HG02623 (cell line): ENCODE data around the gene PLXNA4.

Experiments used
- ATAC-seq: cut with Tn5 transposase; IDR thresholded peaks from one replicate; pipeline ENCODE4 v1.9.1; 2021; ENCODE audit warnings: moderate library complexity; ENCODE audit not compliant: unreplicated experiment

PLXNA4 gene

DNA sequence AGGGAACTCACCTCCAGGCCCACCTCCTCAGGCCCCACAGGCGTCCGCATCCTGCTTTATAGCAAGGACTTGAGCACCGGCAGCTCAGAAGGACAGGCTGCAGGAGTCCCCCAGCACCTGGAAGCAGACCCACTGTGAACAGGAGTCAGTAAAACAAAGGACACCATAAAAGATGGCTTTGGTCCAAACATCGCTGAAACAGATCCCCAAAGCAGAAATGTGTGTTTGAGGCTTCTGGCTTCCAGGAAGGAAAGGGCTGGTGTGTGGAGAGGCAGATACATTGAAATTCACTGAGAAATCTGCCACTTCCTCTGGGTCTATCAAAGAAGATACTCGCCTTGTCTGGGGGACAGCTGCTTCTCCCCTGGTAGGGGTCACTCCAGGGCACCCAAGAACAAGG lies 286.2 kb downstream of the PLXNA4 start:
- no peak for ATAC-seq

DNA sequence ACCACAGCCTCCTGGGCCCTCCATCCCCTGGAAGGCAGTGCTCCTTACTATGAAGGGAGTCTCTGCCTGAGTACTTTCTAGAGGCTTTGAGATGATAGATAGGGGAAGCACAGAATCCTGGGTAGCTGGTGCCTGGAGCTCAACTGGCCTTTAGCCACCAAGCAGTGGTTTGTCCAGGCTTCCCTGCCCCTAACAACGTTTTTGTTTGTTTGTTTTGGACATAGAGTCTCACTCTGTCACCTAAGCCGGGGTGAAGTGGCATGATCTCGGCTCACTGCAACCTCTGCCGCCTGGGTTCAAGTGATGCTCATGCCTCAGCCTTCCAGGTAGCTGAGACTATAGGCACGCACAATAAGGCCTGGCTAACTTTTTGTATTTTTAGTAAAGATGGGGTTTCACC lies 289.4 kb downstream of the PLXNA4 start:
- ATAC-seq, result no peak

DNA sequence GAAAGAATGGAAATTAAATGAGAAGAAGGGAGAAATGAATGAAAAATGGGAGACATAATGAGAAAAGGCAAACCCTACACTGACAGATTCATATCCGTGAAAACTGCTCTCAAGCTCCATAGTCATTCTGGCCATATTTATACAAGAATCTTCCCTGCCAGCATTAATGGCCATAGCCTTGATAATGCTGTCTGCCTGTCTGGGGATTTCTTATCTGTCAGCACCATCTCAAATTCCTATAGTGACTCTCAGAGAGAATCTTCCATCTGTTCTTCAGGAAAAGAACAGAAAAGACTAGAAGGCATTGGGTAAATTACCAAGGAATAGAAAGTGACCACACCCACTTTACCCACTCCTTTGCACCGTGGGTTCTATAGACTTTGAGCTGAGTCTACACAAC lies 295.9 kb downstream of the PLXNA4 start:
- ATAC-seq, result no peak

DNA sequence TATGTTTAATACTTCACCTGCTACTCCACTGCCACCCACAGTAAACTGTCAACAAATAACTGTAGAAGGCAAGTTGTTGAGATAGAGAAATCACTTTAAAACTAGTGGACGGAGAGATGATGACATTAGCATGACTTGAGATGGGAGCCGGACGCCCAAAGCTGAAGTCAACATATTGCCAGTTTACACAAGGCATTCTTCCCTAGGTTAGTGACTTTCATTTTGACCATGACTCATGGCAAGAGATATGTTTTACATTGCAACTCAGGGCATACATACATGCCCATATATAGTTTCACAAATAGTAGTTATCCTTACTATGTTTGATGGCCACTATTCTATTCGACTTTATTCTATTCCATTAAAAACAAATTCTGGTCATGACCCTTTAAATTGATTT lies 296.6 kb downstream of the PLXNA4 start:
- no peak for ATAC-seq

DNA sequence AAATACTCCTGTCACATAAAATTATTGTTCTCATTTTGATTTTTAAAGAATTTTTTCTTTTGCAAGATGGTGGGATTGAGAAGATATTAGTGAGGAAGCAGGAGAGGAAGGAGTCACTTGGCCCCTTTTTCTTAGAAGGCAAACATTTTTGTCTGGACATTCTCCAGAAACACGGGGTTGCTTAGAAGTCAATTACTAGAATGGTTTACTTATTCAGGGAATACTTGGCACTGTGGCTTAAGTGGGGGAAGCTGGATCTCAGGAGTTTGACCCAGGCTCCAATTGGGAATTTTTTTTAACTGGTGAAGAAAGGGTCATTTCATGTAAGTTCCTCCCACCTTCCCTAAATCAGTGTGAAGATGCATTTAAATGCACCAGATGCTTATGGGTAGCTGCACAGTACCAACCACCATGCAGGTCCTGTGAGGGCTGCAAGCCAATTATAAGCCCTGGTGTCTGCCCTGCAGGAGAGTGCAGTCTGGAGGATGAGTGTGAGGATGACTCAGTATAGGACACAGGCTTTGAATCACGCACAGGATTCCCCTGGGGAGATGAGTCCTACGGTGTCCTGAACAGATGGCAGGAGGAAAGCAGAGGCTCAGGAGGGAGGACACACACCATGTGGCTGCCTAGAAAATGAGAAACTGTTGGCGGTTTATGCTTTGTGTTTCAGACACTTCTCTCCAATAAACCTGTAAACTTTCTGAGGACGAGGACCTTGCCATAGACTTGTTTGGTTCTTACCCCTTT lies 299.1 kb downstream of the PLXNA4 start:
- ATAC-seq, result no peak

DNA sequence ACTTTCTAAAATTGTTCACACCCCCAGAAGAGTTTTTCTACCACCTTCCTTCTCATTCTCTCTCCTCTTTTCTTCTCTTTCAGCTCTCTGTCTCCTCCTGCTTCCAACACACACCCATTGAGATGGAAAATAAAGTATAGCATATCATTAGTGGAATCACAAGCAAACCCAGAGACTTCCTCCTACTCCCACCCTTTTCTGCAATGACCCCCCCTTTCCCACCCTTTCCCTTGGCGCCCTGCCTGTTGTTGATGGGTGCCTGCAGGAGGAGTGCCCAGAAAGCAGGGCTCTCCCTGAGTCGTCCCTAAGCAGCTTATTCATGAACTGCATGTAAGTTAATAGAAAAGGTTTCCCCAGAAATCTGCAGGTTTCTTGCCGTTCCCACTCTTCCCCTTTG lies 300.0 kb downstream of the PLXNA4 start:
- no peak for ATAC-seq

DNA sequence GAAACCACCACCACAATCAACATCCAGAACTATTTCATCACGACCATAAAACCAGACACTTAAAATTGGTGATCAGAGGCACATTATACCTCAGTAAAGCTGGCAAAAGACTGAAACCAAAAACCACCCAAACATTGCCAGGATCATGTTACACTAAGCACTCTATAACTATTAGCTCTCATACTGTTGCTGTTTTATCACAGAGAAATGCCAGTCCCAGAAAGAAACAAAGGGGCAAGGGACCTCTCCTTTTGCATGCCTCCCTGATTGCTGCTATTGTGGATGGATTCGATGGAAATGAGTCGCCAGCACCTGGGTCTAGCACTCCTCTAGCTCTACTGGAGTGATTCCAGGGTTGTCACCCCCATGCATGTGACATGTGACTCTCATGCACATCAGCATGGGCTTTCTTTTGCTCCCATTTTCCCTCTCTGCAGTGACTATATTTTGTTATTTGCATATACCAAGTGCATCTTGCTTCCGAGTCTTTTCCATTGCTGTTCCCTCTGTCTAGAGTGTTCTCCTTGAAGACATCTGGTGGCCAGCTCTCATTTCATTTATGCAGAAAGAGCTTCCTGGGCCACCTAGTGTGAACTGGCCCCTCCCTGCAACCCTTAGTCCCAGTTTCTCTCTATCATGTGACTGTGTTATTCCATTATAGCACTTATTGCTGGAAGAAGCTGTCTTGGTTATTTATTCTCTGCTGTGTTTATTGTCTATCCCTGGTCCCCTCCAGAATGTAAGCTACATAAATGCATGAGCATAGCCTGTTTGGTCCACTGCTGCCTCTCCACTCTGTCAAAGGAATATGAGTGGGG lies 300.6 kb downstream of the PLXNA4 start:
- no peak for ATAC-seq

DNA sequence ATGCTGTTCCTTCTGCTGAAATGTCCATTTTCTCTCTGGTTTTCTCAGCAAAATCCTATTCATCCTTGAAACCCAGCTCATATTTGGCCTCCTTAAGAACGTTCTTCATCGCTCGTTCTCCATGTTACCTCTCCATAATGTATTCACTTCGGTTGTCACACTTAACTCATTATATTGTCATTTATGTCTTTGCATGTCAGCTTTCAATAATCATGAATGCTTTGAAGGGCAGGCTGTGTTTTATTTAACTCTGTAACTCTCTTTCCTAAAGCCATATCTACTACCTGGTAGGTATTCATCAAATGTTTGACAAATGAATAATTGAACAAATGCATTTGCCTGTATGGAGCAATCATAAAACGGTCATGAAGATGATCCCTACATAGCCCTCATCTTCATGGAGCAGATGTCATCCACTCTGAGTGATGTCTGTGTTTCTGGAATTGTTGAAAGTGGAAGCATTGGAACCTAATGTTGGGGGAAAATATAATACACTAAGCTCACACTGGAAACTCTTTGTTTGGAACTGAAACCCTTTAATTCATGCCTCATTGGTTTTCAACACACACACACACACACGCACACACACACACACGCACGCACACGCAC lies 303.4 kb downstream of the PLXNA4 start:
- no peak for ATAC-seq

DNA sequence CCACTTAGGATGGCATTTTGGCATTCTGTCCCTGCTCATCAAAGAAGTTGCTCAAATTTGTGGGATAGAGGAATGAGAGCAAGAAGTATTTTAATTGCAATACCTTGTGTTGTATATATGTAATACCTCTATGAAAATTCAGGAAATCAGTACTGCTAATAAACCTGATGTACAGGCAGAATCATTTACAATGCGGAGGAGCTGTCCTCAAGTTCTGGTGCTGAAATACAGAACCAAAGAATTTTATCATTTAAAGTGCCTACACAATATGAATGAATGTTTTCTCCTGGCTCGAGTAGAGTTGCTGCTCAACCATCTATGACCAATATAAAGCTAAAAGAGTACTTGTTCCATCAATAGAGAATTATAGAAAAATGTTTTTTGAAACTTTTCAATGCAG lies 305.8 kb downstream of the PLXNA4 start:
- no peak for ATAC-seq

DNA sequence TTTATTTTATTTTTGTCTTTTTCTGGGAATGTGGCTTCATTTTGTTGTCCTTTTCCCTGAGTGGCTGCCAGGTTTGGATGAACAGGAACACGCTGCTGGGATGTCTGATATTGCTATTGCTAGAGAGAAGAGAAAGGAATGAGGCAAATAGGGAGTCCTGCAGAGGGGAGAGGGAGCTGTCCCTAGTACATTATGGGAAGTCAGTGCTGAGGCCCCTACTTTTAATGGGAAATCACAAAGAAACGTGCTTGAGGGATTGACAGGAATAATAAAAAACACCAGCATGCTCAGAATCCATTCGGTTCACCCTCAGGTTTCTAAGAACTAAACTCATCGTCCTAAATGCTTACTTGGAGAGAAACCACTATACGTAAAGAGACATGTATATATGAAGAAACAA lies 306.6 kb downstream of the PLXNA4 start:
- ATAC-seq, result no peak

DNA sequence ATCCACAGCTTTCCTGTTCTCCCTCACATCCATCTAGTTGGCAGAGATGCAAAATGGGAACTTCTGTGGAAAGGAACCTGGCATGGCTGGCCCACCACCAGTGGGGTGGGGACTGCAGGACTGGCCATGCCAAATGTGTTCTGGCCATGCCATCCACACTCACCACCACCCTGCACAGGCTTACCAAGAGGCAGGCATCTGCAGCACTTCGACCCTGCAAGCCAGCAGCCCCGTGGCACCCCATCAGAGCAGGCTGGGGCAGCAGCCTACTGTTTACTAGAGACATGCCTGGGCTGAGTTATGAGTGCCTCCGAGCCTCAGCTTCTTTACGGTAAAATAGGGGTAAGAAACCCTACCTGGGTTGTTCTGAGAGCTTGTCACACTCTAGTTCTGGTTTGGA lies 313.1 kb downstream of the PLXNA4 start:
- ATAC-seq, result no peak

DNA sequence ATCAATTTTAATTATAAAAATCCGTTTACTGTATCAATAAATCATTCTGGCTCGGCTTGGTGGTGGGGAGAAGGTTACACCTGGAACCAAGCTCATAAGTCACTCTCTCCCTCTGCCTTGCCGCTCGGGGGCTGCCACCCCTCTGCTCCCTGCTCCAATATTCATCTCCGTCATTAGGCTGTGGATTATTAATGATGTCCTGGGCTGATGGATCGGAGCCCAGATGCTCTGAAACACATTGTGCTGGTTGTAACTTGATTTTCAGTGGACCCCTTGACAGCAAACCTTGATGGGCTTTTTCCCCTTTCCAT lies 314.2 kb downstream of the PLXNA4 start:
- no peak for ATAC-seq

DNA sequence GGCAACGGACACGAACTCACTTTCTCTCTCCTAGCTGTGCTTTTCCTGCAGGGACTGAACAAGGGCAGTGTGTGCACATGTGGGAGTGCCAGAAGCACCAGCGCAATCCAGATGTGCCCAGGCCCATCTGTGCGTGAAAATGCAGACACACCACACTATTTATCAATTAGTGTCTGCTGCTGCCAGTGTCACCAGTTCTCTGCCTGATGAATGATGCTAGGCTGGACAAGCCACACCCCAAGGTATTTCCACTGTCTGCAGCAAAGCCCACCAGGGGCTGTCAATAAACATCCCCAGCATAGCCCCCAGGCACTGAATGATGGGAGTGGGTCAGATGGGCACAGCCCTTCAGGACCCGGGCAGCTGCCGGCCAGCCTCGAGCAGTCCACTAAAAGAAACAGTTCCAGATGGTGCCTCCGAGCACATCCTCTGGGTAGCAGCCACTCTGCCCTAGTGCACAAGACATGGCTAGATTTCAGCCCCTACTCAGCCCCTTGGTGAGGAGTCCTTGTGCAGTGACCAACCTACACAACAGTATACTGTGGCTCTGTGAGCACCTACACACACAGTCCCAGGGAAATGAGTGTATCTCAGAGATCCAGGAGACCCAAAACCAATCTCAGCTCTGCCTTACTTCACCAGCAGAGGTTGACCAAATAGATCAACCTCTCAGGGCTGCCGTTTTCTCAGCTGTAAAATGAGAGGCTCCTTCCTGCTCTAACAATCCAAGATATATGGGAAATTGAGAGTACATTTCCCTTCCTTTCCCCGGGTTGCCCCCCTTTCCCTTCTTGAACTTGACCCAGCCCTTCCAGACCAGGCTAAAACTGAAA lies 314.7 kb downstream of the PLXNA4 start:
- no peak for ATAC-seq

DNA sequence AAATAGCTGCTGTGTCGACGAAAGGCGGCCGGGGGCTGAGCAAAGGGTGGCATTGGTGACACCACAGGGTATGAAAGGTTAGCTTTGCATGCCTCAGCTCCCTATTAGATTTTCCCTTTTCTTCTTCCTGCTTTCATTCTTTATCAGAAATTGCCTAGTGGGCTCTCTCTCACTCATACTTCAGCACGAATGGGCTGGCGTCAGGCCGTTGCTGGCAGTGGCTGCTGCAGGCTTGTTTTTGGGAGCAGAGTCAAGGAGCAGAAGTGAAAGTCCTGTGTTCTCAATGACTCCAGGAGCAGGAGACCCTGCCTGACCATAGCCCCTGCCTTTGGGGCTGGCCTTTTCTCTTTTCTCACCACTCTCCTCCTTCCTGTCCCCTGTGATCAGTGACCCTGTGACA lies 318.0 kb downstream of the PLXNA4 start:
- ATAC-seq, result no peak

DNA sequence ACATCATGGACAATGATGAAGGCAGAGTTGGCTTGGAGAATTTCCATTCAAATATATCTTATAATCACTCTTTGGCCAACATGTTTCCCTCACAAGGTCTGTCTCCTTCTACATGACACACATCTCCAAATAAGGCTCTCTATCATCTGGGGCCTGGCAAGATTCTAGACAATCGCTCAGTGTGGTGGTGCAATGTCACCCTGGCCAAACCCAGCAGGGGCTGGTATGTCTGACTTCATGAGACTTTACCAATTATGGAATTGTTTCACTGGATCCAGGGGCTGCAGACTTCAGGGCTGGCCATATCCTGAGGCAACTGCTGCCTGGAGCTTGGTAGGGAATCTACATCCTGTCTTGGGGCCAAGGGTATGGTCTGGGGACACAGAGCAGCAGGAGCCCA lies 319.0 kb downstream of the PLXNA4 start:
- ATAC-seq, result no peak

DNA sequence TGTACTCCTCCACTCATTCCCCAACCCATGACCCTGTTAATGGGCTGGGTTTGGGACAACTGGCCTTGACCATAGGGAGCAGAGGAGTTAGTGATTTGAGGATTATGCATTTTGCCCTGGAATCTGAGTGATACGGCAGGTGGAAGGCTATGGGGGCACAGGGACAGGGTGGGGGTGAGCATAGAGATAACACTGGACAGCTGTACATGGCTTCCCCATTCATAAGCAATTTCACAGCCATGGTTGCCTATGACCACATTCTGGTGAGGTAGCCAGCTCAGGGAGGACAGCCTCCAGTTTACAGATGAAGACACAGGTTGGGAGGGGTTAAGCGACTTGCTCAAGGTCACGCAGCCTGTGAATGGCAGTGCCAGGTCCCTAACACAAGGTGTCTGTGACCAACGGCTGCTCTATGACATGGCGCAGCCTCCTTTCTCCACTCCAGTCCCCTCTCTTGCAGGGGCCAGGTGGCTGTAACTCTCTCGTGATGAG lies 319.5 kb downstream of the PLXNA4 start:
- no peak for ATAC-seq

DNA sequence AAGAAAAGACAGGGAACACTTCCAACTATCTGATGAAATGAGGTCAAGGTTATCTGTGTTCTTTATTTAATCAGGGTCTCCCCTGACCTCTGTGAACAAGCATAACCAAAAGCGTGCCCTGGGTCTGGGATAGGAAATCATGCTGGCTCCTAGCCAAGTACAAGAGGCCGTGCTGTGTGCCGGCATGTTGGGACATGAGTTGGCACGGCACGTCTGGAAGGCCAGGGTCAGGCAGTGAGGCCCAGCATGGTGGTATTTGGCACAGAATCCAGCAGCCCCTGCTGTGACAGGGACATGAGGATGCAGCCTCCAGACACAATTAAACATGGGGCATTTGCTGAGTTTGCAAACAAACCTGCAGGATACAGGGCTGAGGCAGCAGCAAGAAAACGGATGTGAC lies 320.4 kb downstream of the PLXNA4 start:
- no peak for ATAC-seq

DNA sequence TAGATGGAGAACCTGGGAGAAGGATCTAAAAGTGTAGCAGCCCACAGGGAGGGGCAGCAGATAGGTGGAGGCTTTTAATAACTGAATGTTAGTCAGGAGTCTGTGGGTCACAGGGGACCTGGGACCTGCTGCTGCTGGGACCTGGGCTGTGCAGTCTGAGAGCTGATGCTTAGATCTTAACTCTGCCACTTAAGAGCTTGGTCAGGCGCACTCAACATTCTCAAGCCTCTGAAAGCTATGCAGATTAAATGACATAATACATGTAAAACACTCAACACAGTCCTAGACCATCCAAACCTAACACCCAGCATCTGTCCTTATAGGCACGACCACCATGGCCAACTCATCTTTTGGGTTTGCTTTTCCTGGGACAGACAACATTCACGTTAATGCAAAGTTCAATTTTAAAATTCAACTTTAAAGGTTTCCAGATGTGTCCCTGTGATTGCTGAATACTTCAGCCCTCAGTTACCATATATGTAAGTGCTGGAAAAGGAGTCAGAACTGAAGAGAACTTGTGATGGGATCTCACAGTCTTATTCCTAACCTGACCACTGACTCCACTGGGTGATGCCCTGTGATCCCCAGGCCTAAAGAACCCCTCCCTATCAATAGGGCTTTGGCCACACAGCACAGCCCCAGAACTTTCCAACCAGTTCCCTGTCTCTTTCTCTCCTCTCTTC lies 321.0 kb downstream of the PLXNA4 start:
- ATAC-seq, result no peak

DNA sequence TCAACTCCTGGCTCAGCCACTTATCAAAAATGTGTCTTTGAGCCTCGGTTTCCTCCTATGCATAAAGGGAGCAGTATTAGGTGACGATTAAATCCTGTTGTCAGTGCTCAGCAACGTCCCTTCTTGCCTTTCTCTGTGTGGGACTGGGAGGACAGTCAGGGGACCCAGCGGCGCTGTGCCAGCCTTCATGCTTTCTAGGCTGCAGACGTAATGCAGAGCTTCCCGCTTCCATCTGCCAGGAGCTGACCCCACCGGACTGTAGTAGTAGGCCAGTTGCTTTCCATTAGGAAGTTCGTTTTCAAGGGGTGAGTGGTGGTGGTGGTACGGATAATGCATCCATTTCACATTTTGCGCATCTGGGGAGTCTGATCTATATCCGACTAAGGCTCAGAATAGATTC lies 321.8 kb downstream of the PLXNA4 start:
- ATAC-seq, result no peak

DNA sequence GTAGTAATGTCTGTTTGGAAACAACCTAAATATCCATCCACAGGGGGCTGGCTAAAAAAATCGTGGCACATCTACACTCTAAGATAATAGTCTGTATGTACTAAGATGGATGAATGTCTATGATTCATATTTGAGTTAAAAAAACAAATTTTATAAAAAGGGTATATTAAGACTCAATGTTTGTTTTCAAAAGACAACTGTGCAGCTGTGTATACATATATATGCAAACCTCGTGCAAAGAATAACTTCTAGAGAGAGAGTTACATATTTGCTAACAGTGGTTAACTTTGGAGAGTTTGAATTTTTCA lies 323.5 kb downstream of the PLXNA4 start:
- no peak for ATAC-seq

DNA sequence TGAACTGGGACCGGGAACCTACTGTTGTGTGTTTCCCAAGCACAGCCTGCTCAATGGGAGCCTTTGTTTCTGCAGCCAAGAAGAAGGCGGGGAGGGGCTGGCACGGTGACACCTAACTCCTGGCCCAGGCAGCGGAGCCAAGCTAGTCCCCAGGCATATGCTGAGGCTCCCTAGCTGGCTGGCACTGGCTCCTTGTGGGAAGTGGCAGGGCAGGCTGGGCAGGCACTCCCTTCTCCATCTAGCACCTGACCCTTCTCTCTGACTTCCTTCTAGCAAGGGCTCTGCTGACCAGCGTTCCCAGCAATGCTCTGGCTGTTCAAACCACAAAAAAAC lies 325.0 kb downstream of the PLXNA4 start:
- ATAC-seq, result no peak
